Activated naive CD8-positive, alpha-beta T cell treated with anti-CD3 and anti-CD28 coated beads, Interleukin-2, amount 50 U/mL, for 16 hours (primary cell): ENCODE measurements around the gene EFHD2.
"Not testable (repeated sequence)": the region's sequence is repeated elsewhere in the genome, so short reads cannot be mapped to it uniquely, and the experiment has no call there.

Source experiments
- DNase-seq: peaks from one replicate; pipeline ENCODE4 v3.0.0-alpha.2; 2020; ENCODE audit warnings: low read depth, low spot score

EFHD2 gene

GRCh38 chr1:15409388-15410222 is at the start of gene EFHD2:
TSS of gene EFHD2 (plus strand) at chr1:15409888. CDS start at chr1:15409972, 84 bp downstream.
- DNase-seq, result peak; percentile 74

- no peak for DNase-seq
These were observed 49.0 kb upstream of the EFHD2 start for GRCh38 chr1:15360700-15361099.

- no peak for DNase-seq
These were observed 47.5 kb upstream of the EFHD2 start for GRCh38 chr1:15362096-15362736.

GRCh38 chr1:15362737-15363128 is 47.0 kb upstream of the EFHD2 start:
- no peak for DNase-seq

- no peak for DNase-seq
These were observed 44.9 kb upstream of the EFHD2 start for GRCh38 chr1:15364740-15365139.

GRCh38 chr1:15368888-15369287 is 40.8 kb upstream of the EFHD2 start:
- no peak for DNase-seq

GRCh38 chr1:15370268-15370667 is 39.4 kb upstream of the EFHD2 start:
- no peak for DNase-seq

GRCh38 chr1:15370781-15371520 is 38.7 kb upstream of the EFHD2 start:
- no peak for DNase-seq

- DNase-seq, result no peak
These were observed 37.8 kb upstream of the EFHD2 start for GRCh38 chr1:15371610-15372545.

- no peak for DNase-seq
These were observed 31.0 kb upstream of the EFHD2 start for GRCh38 chr1:15378729-15379128.

GRCh38 chr1:15379151-15379550 is 30.5 kb upstream of the EFHD2 start:
- DNase-seq, result not testable (repeated sequence)

GRCh38 chr1:15380601-15381508 is 28.8 kb upstream of the EFHD2 start:
- no peak for DNase-seq

GRCh38 chr1:15381805-15382204 is 27.9 kb upstream of the EFHD2 start:
- DNase-seq, result no peak

- DNase-seq, result no peak
These were observed 26.8 kb upstream of the EFHD2 start for GRCh38 chr1:15382601-15383518.

- DNase-seq, result no peak
These were observed 25.9 kb upstream of the EFHD2 start for GRCh38 chr1:15383810-15384209.

GRCh38 chr1:15384301-15384901 is 25.3 kb upstream of the EFHD2 start:
- no peak for DNase-seq

- DNase-seq, result no peak
These were observed 24.3 kb upstream of the EFHD2 start for GRCh38 chr1:15385420-15385819.

GRCh38 chr1:15386164-15386749 is 23.4 kb upstream of the EFHD2 start:
- no peak for DNase-seq
